ENCODE data around the gene ARMC9.
"Not testable (repeated sequence)": the region's sequence is repeated elsewhere in the genome, so short reads cannot be mapped to it uniquely, and the experiment has no call there.

ARMC9 gene

DNA sequence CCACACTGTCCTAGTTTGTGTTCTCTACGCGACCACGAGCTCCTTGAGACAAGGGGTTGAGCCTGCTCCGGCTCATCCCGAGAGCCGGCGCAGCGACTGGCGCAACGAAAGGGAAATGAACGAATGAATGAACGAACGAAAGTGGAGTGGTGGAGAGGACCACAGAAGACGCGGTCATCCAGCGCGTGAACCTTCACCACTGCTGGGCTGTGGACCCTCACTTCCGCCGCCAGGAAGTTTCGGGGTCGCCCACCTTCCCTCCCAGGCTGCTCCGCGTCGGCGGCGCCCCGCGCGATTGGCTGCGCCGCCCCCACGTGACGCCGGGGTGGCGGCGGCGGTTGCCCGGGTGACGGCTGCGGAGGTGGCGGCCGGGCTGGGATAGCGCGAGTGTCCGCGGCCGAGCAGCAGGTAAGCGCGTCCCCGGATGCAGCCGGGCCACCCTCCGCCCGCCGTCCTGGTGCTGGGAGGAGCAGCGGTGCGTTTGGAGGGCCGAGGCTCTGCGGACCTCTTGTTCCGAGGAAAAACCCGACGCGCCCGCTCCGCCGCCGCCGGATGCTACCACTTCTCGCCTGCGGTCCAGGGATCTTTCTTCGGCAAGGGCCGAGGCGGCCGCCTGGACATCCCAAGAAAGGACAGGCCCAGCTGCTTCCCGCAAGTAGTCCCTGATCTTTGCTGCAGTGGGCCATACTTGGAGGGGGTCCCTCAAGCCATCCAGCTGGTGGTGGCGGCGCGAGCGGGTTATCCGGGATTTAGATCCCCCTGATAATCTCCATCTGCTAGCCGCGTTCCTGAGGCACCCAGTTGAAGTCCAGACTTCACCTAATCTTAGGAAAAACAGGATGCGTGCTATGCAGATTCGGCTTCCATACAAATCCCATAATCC lies at the start of gene ARMC9:
TSS of gene ARMC9 (plus strand) at position 341 of the 883 bp plus-strand sequence. CDS start 7,608 bp downstream, outside the sequence.
- DNase-seq = peak; percentile 64 to 73

DNA sequence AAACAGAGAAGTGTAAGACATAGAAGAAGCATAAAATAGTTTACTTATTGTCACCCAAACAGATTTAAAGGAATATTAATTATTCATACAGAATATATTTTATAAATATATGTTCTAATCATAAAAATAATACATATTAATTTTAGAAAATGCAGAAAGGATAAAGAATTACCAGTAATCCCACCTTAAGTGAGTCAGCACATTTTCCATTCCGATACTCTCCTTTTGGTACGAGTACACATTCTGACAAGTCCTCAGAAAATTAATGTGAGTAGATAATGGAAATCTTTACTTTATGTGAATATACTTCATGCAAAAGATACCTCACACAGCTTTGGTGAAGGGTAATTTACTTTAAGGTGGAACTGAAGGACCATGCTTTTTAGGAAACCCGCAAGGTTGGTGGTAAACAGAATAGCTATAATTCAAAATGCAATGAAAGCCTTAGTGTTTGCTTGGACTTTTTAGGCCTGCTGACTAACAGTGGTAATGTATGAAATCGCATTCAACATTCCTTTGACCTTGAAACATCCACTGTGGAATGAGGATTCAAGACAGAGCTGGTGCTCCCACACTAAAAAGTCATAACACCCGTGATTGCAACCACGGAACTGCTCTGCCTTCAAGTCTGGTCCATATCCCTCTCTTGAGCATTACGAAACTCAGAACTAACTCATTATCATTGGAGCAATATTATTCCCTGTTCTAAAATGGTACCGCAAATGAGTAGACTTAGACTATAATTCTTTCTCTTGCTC lies 45.5 kb upstream of the ARMC9 start:
- no peak for DNase-seq

GRCh38 chr2:231159306-231159705 lies 39.1 kb upstream of the ARMC9 start:
- no peak for DNase-seq

- DNase-seq = no peak
Observed at GRCh38 chr2:231160701-231161100, 37.7 kb upstream of the ARMC9 start.

DNA sequence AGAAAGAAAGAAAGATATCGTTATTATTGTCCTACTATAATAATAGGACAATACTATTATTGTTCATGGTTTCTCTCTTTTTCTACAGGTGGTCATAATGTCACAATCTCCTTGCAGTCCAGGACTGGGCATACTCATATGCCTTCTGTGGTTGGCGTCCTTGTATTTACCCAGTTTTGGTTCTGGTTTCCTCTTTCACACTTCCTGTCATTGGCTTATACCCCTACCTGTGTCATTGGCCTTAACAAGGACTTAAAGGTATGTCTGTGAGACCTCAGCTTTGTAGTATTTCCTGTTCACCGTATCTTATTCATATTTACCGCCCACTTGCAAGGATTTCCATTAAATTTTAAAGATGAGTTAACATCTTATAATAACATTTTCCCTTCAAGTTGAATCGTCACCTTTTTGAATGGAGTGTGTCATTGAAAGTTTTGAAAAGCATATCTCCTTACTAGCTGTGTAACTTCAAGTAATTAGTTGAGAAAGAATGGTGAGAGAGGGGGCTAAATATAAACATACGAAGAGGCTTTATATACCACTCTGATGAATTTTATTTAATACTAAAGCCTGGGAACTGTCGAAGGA lies 37.1 kb upstream of the ARMC9 start:
- DNase-seq = no peak

- DNase-seq = no peak
Observed at GRCh38 chr2:231161877-231162329, 36.5 kb upstream of the ARMC9 start.

- no peak for DNase-seq
Observed at GRCh38 chr2:231163011-231163410, 35.4 kb upstream of the ARMC9 start.

GRCh38 chr2:231163414-231164095 lies 34.9 kb upstream of the ARMC9 start:
- DNase-seq = no peak

GRCh38 chr2:231167745-231168459 lies 30.5 kb upstream of the ARMC9 start:
- no peak for DNase-seq

- no peak for DNase-seq
Observed at GRCh38 chr2:231168460-231169139, 29.8 kb upstream of the ARMC9 start.

DNA sequence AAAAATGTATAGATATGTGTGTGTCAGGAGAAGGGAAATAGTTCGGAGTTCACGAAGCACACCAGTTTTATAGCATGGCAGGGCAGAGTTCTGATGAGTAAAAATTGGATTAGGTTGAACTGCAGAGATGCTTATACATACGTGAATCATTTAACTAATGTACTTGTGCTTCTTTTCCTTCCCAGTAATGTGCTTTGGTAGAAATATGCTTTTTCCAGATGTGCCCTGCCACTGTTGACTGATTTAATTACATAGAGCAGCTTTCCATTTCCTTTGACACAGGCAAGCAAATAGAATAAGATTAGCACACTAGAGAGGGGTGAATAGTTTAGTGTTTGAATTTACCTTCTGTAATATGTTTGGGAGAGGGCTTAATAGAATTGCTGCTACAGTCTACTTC lies 28.9 kb upstream of the ARMC9 start:
- DNase-seq = no peak

DNA sequence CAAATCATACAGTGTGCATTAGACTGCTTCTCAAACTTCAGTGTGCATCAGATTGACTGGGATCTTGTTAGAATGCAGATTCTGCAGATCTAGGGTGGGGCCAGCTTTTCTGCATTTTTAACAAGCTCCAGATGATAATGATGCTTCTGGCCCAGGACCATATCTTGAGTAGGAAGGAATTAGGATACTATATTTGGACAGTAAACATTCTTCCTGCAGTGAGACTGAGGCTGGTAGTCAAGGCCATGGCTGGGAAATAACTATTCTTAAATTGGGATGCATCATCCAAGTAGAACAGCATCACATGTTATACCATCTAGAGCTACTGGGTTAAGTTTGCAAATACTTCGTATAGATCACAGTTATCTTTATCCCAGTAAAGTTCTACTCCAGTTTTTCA lies 28.4 kb upstream of the ARMC9 start:
- no peak for DNase-seq

- DNase-seq = no peak
Observed at GRCh38 chr2:231172025-231172424, 26.4 kb upstream of the ARMC9 start.

DNA sequence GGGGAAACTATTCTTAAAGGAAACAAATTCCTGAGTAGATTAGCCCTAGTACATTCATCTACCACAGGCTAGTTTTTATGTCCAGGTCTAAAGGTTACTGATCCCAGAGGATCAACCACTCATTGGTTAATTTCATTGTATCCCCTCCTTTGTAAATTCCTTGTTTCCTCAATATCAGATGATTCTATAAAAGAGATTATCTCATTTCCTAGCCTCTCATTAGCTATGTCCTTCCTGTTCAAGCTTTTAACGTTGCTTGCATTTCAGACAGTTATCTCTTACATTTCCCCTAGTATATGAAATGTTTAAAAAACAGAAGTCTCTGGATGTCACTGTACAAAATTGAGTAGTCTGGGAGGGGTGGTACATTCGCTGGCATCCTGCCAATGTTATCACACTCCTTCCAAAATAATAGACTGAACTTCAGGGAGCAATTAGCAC lies 24.2 kb upstream of the ARMC9 start:
- DNase-seq = no peak

DNA sequence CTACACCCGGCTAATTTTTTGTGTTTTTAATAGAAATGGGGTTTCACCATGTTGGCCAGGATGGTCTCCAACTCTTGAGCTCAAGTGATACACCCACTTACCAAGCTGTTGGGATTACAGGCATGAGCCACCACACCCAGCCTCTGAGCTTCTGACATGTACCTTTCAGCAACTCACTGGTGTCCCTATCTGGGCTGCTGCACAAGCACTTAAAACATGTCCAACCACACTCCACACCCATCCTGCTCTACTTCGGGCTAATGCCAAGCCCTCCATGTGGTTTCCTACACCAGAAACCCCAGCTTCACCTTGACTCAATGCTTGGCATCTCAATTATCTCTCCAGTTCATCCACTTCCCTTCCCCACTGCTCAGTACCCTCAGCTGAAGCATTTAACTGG lies 22.4 kb upstream of the ARMC9 start:
- no peak for DNase-seq

GRCh38 chr2:231177156-231178025 lies 21.0 kb upstream of the ARMC9 start:
- DNase-seq = no peak

GRCh38 chr2:231178805-231179204 lies 19.6 kb upstream of the ARMC9 start:
- DNase-seq = not testable (repeated sequence)

- DNase-seq = no peak
Observed at GRCh38 chr2:231181860-231182512, 16.4 kb upstream of the ARMC9 start.

DNA sequence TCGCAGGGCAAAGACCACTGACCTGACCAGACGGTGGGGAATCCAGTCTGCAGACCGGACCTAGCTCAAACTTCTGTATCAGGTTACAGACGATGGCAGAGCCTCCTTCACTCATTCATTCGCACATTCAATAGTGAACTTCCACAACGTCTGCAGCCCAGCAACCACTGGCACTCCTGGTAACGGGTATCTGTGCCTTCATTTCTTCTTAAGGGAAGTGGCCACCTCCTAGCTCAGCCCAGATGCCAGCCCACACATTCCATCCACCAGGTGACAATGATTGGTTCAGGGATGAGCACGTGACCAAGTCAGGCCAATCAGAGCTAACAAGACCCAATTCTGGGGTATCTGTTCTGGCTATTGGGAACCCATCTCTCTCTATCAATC lies 15.9 kb upstream of the ARMC9 start:
- DNase-seq = no peak

DNA sequence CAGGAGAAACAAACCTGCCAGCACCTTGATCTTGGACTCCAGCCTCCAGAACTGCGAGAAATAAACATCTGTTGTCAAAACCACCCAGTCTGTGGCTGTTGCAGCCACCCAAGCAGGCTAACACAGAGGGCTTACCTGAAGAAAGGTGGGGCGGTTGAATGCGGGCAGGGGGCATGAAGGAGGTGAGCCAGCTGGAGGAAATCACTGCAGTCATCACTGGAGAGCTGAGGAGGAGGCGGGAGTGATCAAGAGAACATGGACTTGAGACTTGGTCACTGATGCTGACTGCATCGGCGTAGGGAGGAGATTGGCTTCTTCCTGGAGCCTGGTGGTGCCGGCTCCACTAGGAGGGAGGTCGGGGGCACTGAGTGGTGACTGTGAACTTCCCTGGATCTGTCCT lies 14.6 kb upstream of the ARMC9 start:
- no peak for DNase-seq
